Measurements from ENCODE around the gene LSM14A.

The LSM14A gene

DNA sequence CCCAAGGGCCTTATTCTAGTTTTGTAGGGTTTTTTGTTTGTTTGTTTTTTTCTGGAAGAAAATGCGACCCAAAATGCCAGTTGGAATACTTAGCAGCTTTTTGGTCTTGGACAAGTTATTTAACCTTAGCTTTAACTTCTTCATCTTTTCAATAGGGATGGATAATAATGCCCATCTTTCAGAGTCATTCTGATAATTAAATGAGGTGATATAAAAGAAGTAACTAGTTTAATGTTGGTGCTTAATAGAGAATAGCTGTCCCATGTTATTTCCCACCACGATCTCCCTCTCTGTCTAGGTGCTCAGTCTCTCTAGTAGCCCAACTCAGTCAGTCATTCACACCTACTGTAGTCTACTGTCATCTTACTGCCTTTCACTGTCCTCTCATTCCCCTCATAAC, 8.0 kb downstream of the LSM14A start:
- H3K9me3 ChIP-seq (ENCODE audit: control insufficient read depth, low read length): no peaks in the 10 kb centered on the region
- H3K4me3 ChIP-seq (ENCODE audit: extremely low read depth, insufficient read depth, low read length, poor library complexity, severe bottlenecking): no peak overlapping the region
- H3K36me3 ChIP-seq (ENCODE audit: control insufficient read depth, insufficient read depth, low read length): peaks cover 45% of the 10 kb centered on the region
- no peak overlapping the region for H3K27ac ChIP-seq (ENCODE audit: low read depth, low read length, severe bottlenecking)
- H3K4me1 ChIP-seq (ENCODE audit: control insufficient read depth, insufficient read depth, low read length, poor library complexity, severe bottlenecking): no peaks in the 10 kb centered on the region
- WGBS, 2 experiments (ENCODE audit: insufficient coverage in 2 of 2): 88 to 100% methylated on average over 1 of the region's 2 CpGs

DNA sequence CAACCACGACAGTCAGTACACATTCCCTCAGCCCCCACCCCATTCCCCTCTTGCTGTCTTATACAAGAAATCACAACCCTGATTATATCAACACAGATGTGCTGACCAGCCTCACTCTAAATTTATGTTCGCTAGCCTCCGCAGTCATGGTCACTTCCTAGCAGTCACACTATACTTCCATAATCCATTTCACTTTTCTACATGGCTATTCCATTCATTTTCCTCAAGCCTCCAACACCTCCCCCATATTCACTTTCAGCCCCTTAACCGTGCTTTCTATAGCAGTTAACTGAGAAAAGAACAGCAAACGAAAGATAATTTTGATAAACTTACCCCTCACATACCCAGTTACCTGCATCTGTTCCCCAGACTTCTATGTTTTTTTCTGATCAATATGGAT, 8.4 kb downstream of the LSM14A start:
- Histone ChIP-seq H3K27ac (ENCODE audit: low read depth, low read length, severe bottlenecking) (no peak overlapping the region), H3K4me1 (ENCODE audit: control insufficient read depth, insufficient read depth, low read length, poor library complexity, severe bottlenecking) (no peaks in the 10 kb centered on the region), H3K9me3 (ENCODE audit: control insufficient read depth, low read length) (no peaks in the 10 kb centered on the region), H3K4me3 (ENCODE audit: extremely low read depth, insufficient read depth, low read length, poor library complexity, severe bottlenecking) (no peak overlapping the region), H3K36me3 (ENCODE audit: control insufficient read depth, insufficient read depth, low read length) (peaks cover 43% of the 10 kb centered on the region)
- 94% methylated on average over 4 to 5 of the region's 5 CpGs for WGBS, 2 experiments (ENCODE audit: insufficient coverage in 2 of 2)

- Histone ChIP-seq H3K4me3 (ENCODE audit: extremely low read depth, insufficient read depth, low read length, poor library complexity, severe bottlenecking) (no peak overlapping the region), H3K27ac (ENCODE audit: low read depth, low read length, severe bottlenecking) (no peak overlapping the region), H3K9me3 (ENCODE audit: control insufficient read depth, low read length) (no peaks in the 10 kb centered on the region), H3K36me3 (ENCODE audit: control insufficient read depth, insufficient read depth, low read length) (peaks cover 43% of the 10 kb centered on the region), H3K4me1 (ENCODE audit: control insufficient read depth, insufficient read depth, low read length, poor library complexity, severe bottlenecking) (no peaks in the 10 kb centered on the region)
- WGBS, 2 experiments (ENCODE audit: insufficient coverage in 2 of 2): 94 to 96% methylated on average over 4 to 5 of the region's 5 CpGs
Measured at GRCh38 chr19:34181111-34181864, 9.0 kb downstream of the LSM14A start.

- Histone ChIP-seq H3K36me3 (ENCODE audit: control insufficient read depth, insufficient read depth, low read length) (peaks cover 38% of the 10 kb centered on the region), H3K9me3 (ENCODE audit: control insufficient read depth, low read length) (no peaks in the 10 kb centered on the region), H3K4me1 (ENCODE audit: control insufficient read depth, insufficient read depth, low read length, poor library complexity, severe bottlenecking) (no peaks in the 10 kb centered on the region), H3K4me3 (ENCODE audit: extremely low read depth, insufficient read depth, low read length, poor library complexity, severe bottlenecking) (no peak overlapping the region), H3K27ac (ENCODE audit: low read depth, low read length, severe bottlenecking) (no peak overlapping the region)
Measured at GRCh38 chr19:34182125-34182524, 9.8 kb downstream of the LSM14A start.

DNA sequence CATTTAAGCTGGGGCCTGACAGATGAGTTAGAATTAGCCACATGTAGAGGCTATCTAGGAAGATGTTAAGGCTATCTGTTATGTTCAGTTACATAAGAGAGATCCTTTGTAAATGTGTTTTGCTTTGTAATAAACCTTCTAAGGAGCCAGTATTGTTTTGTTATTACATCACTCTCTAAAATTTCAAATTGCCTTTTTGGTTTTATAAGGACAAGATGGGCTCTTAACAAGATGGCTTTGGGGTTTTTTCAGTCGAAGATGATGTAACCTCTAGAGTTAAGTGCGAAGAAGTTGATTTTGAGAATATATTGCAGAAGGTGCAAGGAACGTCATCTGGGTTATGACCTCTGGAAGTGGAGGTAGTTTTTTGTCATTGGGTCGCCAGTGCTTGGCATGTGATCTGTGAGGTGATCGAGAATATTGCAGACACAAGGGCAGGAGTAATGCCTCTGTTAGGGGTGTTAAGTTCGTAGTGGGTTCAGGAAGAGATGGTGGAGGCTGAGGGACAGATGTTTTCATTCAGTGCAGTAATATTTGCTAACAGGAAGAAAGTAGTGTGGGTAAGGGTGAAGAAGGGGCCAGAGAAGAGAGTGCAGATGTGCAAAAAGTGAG, 12.7 kb downstream of the LSM14A start:
- Histone ChIP-seq H3K9me3 (ENCODE audit: control insufficient read depth, low read length) (no peaks in the 10 kb centered on the region), H3K4me3 (ENCODE audit: extremely low read depth, insufficient read depth, low read length, poor library complexity, severe bottlenecking) (no peak overlapping the region), H3K27ac (ENCODE audit: low read depth, low read length, severe bottlenecking) (no peak overlapping the region), H3K36me3 (ENCODE audit: control insufficient read depth, insufficient read depth, low read length) (peaks cover 25% of the 10 kb centered on the region), H3K4me1 (ENCODE audit: control insufficient read depth, insufficient read depth, low read length, poor library complexity, severe bottlenecking) (peaks cover 5% of the 10 kb centered on the region)
- WGBS, 2 experiments (ENCODE audit: insufficient coverage in 2 of 2): 96 to 97% methylated on average over 6 of the region's 6 CpGs

- Histone ChIP-seq H3K9me3 (ENCODE audit: control insufficient read depth, low read length) (no peaks in the 10 kb centered on the region), H3K27ac (ENCODE audit: low read depth, low read length, severe bottlenecking) (no peak overlapping the region), H3K4me3 (ENCODE audit: extremely low read depth, insufficient read depth, low read length, poor library complexity, severe bottlenecking) (no peak overlapping the region), H3K4me1 (ENCODE audit: control insufficient read depth, insufficient read depth, low read length, poor library complexity, severe bottlenecking) (peaks cover 5% of the 10 kb centered on the region), H3K36me3 (ENCODE audit: control insufficient read depth, insufficient read depth, low read length) (peaks cover 13% of the 10 kb centered on the region)
- WGBS, 2 experiments (ENCODE audit: insufficient coverage in 2 of 2): 86 to 100% methylated on average over 1 of the region's 2 CpGs
Measured at GRCh38 chr19:34186205-34186604, 13.9 kb downstream of the LSM14A start.

DNA sequence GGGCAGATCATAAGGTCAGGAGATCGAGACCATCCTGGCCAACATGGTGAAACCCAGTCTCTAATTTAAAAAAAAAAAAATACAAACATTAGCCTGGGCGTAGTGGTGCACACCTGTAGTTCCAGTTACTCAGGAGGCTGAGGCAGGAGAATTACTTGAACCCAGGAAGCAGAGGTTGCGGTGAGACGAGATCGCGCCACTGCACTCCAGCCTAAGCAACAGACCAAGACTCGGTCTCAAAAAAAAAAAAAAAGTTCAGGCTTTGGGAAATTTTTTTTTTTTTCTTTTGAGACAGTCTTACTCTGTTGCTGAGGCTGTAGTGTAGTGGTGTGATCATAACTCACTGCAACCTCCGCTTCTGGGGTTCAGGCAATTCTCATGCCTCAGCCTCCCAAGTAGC, 14.7 kb downstream of the LSM14A start:
- Histone ChIP-seq H3K27ac (ENCODE audit: low read depth, low read length, severe bottlenecking) (no peak overlapping the region), H3K4me3 (ENCODE audit: extremely low read depth, insufficient read depth, low read length, poor library complexity, severe bottlenecking) (no peak overlapping the region), H3K9me3 (ENCODE audit: control insufficient read depth, low read length) (no peaks in the 10 kb centered on the region), H3K36me3 (ENCODE audit: control insufficient read depth, insufficient read depth, low read length) (peaks cover 6% of the 10 kb centered on the region), H3K4me1 (ENCODE audit: control insufficient read depth, insufficient read depth, low read length, poor library complexity, severe bottlenecking) (peaks cover 5% of the 10 kb centered on the region)
- WGBS, 2 experiments (ENCODE audit: insufficient coverage in 2 of 2): 91 to 98% methylated on average over 6 of the region's 8 CpGs

- no CpG with 5 or more reads among the region's 4 CpGs for WGBS, 2 experiments (ENCODE audit: insufficient coverage in 2 of 2)
- Histone ChIP-seq H3K9me3 (ENCODE audit: control insufficient read depth, low read length) (no peaks in the 10 kb centered on the region), H3K36me3 (ENCODE audit: control insufficient read depth, insufficient read depth, low read length) (peaks cover 7% of the 10 kb centered on the region), H3K27ac (ENCODE audit: low read depth, low read length, severe bottlenecking) (no peak overlapping the region), H3K4me1 (ENCODE audit: control insufficient read depth, insufficient read depth, low read length, poor library complexity, severe bottlenecking) (peaks cover 5% of the 10 kb centered on the region), H3K4me3 (ENCODE audit: extremely low read depth, insufficient read depth, low read length, poor library complexity, severe bottlenecking) (no peak overlapping the region)
Measured at GRCh38 chr19:34188408-34188807, 16.1 kb downstream of the LSM14A start.

GRCh38 chr19:34189199-34189916, 17.1 kb downstream of the LSM14A start:
- Histone ChIP-seq H3K9me3 (ENCODE audit: control insufficient read depth, low read length) (no peaks in the 10 kb centered on the region), H3K4me1 (ENCODE audit: control insufficient read depth, insufficient read depth, low read length, poor library complexity, severe bottlenecking) (peaks cover 5% of the 10 kb centered on the region), H3K27ac (ENCODE audit: low read depth, low read length, severe bottlenecking) (no peak overlapping the region), H3K4me3 (ENCODE audit: extremely low read depth, insufficient read depth, low read length, poor library complexity, severe bottlenecking) (no peak overlapping the region), H3K36me3 (ENCODE audit: control insufficient read depth, insufficient read depth, low read length) (peaks cover 17% of the 10 kb centered on the region)
- 100% methylated on average over 1 of the region's 2 CpGs; no CpG with 5 or more reads in 1 of the 2 experiments for WGBS, 2 experiments (ENCODE audit: insufficient coverage in 2 of 2)

DNA sequence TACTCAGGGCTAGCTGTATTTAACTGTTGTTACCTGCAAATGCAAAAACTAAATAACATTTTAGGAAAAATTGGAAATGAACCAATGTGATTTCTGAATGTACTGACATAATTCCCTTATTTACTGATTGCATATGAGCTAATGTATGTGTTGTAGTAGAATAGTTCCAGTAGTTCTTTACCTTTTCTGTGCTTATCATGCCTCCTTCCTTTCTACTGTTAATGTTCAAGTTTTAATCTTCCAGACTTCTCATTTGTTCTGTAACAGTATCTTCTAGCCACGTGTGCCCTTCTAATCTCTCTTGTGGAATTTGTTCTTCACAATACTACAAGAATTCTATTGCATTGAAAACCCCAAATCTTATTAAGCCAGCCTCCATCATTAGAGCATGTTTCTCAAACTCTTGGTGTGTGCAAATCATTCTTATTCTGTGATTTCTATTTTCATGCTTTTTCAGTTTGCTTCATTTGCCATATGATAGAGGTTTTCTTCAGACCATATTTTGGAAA, 17.7 kb downstream of the LSM14A start:
- H3K36me3 ChIP-seq (ENCODE audit: control insufficient read depth, insufficient read depth, low read length): peaks cover 23% of the 10 kb centered on the region
- H3K9me3 ChIP-seq (ENCODE audit: control insufficient read depth, low read length): no peaks in the 10 kb centered on the region
- no peak overlapping the region for H3K4me3 ChIP-seq (ENCODE audit: extremely low read depth, insufficient read depth, low read length, poor library complexity, severe bottlenecking)
- H3K27ac ChIP-seq (ENCODE audit: low read depth, low read length, severe bottlenecking): no peak overlapping the region
- WGBS, 2 experiments (ENCODE audit: insufficient coverage in 2 of 2): 44 to 85% methylated on average over 1 of the region's 1 CpG
- peaks cover 5% of the 10 kb centered on the region for H3K4me1 ChIP-seq (ENCODE audit: control insufficient read depth, insufficient read depth, low read length, poor library complexity, severe bottlenecking)

Data from mesodermal cell (in vitro differentiated cells).